Measurements from ENCODE around the gene RIMBP3C.
"Not testable (repeated sequence)": the region's sequence is repeated elsewhere in the genome, so short reads cannot be mapped to it uniquely, and the experiment has no call there.

Gene RIMBP3C

DNA sequence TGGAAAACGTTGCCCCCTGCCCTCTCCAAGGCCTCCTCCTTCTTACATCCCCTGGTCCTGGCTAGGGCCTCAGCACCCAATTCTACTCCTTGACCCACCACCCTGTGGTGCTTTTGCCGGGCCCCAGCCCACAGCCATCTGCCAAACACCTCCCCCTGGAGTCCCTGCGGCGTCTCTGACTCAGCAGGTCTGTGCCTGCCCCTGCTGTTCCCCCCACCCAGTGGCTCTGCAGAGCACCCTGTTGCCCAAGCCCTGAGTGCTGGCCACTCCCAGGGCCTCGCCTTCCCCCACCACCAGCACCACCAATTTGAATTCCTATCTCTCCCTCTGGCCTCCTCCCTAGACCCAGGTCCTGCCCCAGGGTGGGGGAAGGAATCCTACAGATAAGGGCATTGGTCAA lies 19.7 kb downstream of the RIMBP3C start:
- not testable (repeated sequence) for DNase-seq (ENCODE audit: low read depth, low spot score)

DNA sequence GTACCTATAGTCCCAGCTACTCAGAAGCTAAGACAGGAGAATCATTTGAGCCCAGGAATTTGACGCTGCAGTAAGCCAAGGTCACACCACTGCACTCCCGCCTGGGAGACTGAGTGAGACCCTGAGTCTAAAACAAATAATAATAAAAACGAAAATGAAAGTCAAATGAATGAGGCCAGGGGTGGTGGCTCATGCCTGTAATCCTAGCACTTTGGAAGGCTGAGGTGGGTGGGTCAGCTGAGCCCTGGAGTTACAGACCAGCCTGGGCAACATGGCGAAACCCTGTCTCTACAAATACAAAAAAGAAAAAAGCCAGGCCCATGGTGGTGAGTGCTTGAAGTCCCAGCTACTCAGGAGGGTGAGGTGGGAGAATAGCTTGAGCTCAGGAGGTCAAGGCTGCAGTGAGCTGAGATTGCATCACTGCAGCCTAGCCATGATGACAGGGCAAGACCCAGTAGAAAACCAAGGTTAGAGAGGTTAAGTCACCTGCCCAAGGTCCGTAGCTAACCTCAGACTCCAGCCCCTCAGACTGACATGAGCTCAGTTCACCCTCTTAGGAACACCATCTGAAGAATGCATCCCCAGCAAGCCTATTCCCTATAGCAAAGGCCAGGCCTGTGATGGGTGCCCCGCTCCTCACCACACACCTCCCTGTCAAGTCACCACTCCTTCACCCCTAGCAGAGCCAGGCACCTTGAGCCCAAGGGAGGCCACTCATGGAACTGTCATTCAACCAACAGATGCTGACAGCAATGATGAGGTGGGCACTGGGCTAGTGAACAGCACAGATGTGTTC lies 24.4 kb downstream of the RIMBP3C start:
- not testable (repeated sequence) for DNase-seq (ENCODE audit: low read depth, low spot score)

DNA sequence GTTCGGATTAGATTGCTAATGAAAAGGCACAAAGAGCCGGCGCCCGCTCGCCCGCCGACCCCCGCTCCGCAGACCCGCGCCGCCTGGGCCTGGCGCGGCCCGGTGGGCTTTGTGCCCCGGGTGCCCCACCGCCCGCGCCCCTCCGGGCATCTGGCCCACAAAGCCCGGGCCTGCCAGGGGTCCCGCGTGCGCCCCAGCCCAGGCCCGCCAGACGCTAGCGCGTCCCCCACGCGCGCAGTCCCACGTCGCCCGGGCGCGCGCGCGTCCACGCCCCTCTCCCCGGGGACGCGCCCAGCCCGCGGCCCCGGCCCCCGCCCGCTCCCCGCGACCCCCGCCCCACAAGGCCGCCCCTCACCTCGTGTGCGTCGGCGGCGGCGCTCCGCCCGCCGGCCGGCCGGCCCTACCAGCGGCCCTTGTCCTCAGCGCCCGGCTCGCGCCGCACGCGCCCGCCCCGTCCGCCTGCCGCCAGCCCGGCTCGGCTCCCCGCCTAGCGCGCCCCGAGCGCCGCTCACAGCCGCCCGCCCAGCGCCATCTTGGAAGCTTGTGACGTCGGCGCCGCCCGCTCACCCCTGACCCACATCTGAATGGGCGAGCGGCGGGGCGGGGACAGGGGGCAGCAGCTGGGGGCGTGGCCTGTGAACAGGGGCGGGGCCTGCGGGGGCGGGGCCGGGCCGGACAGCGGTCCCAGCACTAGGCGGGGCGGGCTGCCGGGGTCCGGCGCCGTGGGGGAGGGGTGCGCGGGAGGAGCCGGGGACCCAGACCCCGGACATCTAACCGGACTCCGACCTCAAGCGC lies 34.1 kb downstream of the RIMBP3C start:
- not testable (repeated sequence) for DNase-seq (ENCODE audit: low read depth, low spot score)

GRCh38 chr22:21516522-21516921 lies 34.7 kb downstream of the RIMBP3C start:
- not testable (repeated sequence) for DNase-seq (ENCODE audit: low read depth, low spot score)

GRCh38 chr22:21515234-21515633 lies 36.0 kb downstream of the RIMBP3C start:
- DNase-seq (ENCODE audit: low read depth, low spot score), result not testable (repeated sequence)

GRCh38 chr22:21514117-21514516 lies 37.1 kb downstream of the RIMBP3C start:
- DNase-seq (ENCODE audit: low read depth, low spot score), result not testable (repeated sequence)

DNA sequence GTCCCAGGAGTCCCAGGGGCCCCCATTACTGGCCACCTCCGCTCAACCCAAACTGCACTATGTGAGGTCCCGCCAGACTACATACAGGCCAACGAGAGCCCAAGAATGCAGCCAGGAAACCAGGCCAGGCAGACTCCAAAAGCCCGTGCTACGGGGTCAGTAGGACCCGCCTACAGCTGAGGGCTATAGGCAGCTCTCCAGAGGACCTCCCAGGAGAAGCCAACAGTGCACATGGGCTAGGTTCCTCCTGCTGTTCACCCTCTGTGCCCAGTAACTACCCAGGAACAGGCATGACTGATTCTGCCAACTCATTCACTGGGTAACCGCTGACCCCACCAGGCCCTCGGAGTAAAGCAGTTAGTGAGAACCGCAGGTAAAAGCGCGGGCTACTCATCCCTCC lies 39.2 kb downstream of the RIMBP3C start:
- not testable (repeated sequence) for DNase-seq (ENCODE audit: low read depth, low spot score)

GRCh38 chr22:21510397-21510796 lies 40.9 kb downstream of the RIMBP3C start:
- DNase-seq (ENCODE audit: low read depth, low spot score), result not testable (repeated sequence)

DNA sequence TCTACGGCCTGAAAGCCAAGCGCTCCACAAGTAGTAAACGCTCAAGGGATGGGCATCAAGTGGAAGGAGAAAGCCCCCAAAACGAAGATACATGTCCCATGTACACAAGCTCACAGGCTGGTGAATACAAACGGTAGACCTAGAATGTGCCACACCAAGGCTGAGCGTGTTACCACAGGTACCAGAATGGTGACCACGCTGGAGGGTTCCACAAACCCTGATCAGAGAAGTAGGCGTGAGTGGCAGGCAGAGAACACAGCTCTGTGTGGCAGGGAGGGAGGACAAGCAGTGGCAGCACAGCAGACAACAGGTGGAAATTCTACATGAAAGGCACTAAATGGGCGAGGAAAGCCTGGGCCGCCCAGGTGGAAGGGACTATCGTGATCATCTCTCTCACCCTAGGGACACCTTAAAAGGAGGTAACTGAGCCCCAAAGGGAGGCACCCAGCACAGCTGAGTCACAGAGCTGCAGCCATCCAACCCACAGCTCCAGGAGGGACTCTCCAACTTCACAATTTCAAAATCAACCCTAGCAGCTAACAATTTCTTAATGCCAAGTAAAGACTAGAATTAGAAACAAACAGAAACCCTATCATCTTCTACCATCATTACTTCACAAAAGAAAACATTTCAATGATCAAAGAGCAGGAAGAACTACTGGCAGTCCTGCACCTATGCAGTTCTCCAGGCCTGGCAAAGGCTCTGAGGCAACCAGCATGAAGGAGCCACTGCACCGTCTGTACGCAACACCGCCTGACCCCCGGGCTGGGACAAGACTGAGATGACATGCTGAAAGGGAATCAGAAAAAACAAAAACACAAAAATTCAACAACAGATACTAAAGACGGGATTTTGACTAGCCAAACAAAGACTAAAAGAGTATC lies 51.4 kb downstream of the RIMBP3C start:
- DNase-seq (ENCODE audit: low read depth, low spot score), result not testable (repeated sequence)

GRCh38 chr22:21498489-21498888 lies 52.8 kb downstream of the RIMBP3C start:
- DNase-seq (ENCODE audit: low read depth, low spot score), result not testable (repeated sequence)

GRCh38 chr22:21497984-21498383 lies 53.3 kb downstream of the RIMBP3C start:
- not testable (repeated sequence) for DNase-seq (ENCODE audit: low read depth, low spot score)

All from activated naive CD8-positive, alpha-beta T cell treated with anti-CD3 and anti-CD28 coated beads, Interleukin-2, amount 50 U/mL, for 16 hours (primary cell).